GM12878 (cell line): ENCODE results near the gene RPL7L1.

Experiments used
- SREBF2 ChIP-seq: IDR thresholded peaks from 2 replicates; pipeline ENCODE4 v1.6.1; 2012; ENCODE audit warnings: mild to moderate bottlenecking, low read length
- YBX1 ChIP-seq: fragments of 450-650 bp; IDR thresholded peaks from 2 replicates; pipeline ENCODE4 v1.6.1; 2016; ENCODE audit warnings: antibody characterized with exemption

DNA sequence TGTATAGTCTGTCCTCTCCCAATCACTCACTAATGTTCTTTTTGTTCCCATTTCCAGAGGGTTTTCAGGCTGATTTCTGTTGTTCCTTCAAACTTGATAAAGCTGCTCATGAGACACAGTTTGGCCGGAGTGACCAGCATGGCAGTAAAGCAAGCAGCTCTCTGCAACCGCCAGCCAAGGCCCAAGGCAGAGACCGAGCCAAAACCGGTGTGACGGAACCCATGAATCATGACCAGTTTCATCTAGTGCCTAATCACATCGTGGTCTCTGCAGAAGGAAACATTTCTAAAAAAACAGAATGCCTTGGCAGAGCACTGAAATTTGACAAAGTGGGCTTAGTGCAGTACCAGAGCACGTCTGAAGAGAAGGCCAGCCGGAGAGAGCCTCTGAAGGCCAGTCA is 14.8 kb upstream of the RPL7L1 start:
- TF ChIP-seq SREBF2 (no peak), YBX1 (no peak)
